ENCODE results near the gene CABLES1.

CABLES1 gene

GRCh38 chr18:23229472-23229871, 94.2 kb downstream of the CABLES1 start (continued):
- TF ChIP-seq PATZ1 (tag by site-specific recombination; IDR thresholded peaks at IDR 0.05) (no peak), ZXDB (tag by site-specific recombination; IDR thresholded peaks at IDR 0.05) (no peak), ZNF362 (tag by site-specific recombination; IDR thresholded peaks at IDR 0.05) (no peak), ZNF280D (tag by site-specific recombination; IDR thresholded peaks at IDR 0.05) (no peak), PRDM1 (tag by site-specific recombination; IDR thresholded peaks at IDR 0.05) (no peak), ZNF529 (tag by site-specific recombination; IDR thresholded peaks at IDR 0.05; ENCODE audit: insufficient replicate concordance) (no peak), ZNF692 (tag by site-specific recombination; IDR thresholded peaks at IDR 0.05) (no peak)

- TF ChIP-seq ZNF785 (tag by site-specific recombination; IDR thresholded peaks at IDR 0.05): no peak
- no peak for TF ChIP-seq ZNF140 (tag by site-specific recombination; IDR thresholded peaks at IDR 0.05)
- TF ChIP-seq ZNF514 (tag by site-specific recombination; IDR thresholded peaks at IDR 0.05): no peak
- no peak for TF ChIP-seq ZNF146 (tag by site-specific recombination; IDR thresholded peaks at IDR 0.05)
- no peak for TF ChIP-seq SCRT2 (tag by site-specific recombination; IDR thresholded peaks at IDR 0.05)
- no peak for TF ChIP-seq ZBTB8A (tag by site-specific recombination; IDR thresholded peaks at IDR 0.05)
- TF ChIP-seq ZNF664 (tag by site-specific recombination; IDR thresholded peaks at IDR 0.05): no peak
- no peak for TF ChIP-seq RBAK (tag by site-specific recombination; IDR thresholded peaks at IDR 0.05)
- TF ChIP-seq ZNF555 (tag by site-specific recombination; conservative IDR thresholded peaks at IDR 0.05): no peak
- Histone ChIP-seq H3K9me3 (ENCODE audit: control insufficient read depth, insufficient read depth, low read depth, low read length) (no peaks in the 10 kb centered on the region), H3K4me1 (ENCODE audit: control insufficient read depth, insufficient read depth, low read length) (no peaks in the 10 kb centered on the region), H3K4me3 (ENCODE audit: low read depth, low read length) (no peak overlapping the region), H3K27ac (ENCODE audit: extremely low read depth, low read depth, low read length) (no peak overlapping the region), H3K36me3 (ENCODE audit: control insufficient read depth in 2 of 2, insufficient read depth in 1 of 2, low read length in 2 of 2) (peaks cover 0 to 9% of the 10 kb centered on the region in 2 experiments; a peak in 1 of 3 replicates)
- ChIA-PET POLR2A (no interaction called here), CTCF (no interaction called here)
Observed at GRCh38 chr18:23230686-23231085, 95.4 kb downstream of the CABLES1 start.

- peaks cover 0 to 16% of the 10 kb centered on the region in 2 experiments; a peak in 1 of 3 replicates for H3K36me3 ChIP-seq (ENCODE audit: control insufficient read depth in 2 of 2, insufficient read depth in 1 of 2, low read length in 2 of 2)
- ChIA-PET POLR2A (no interaction called here), CTCF (no interaction called here)
- H3K27ac ChIP-seq (ENCODE audit: extremely low read depth, low read depth, low read length): no peak overlapping the region
- no peaks in the 10 kb centered on the region for H3K4me1 ChIP-seq (ENCODE audit: control insufficient read depth, insufficient read depth, low read length)
- TF ChIP-seq ZBTB10 (tag by site-specific recombination; IDR thresholded peaks at IDR 0.05): no peak
- no peaks in the 10 kb centered on the region for H3K9me3 ChIP-seq (ENCODE audit: control insufficient read depth, insufficient read depth, low read depth, low read length)
- no peak overlapping the region for H3K4me3 ChIP-seq (ENCODE audit: low read depth, low read length)
Observed at GRCh38 chr18:23231340-23232021, 96.2 kb downstream of the CABLES1 start.
